Fibroblast of lung (primary cell): Measurements from ENCODE around the gene EPS8. TPM values are rescaled to one million over a fixed set of nuclear protein-coding genes. Genes with fewer than 3 reads are reported as not detected.

Experiments
- DNase-seq, 2 donors: peaks; one replicate each; pipeline versions ENCODE4 v3.0.0 to v3.0.0-alpha.2; 2010; ENCODE audit warnings: low read depth in 2 of 2
- H2AFZ ChIP-seq: 2 replicates; pipeline ENCODE4 v1.5.1; 2012; ENCODE audit warnings: low read length, control low read depth, inconsistent platforms
- H3K27ac ChIP-seq: 2 replicates; pipeline ENCODE4 v1.5.1; 2011; ENCODE audit warnings: low read length, control low read depth; ENCODE audit not compliant: insufficient read depth
- H3K27me3 ChIP-seq: 2 replicates; pipeline ENCODE4 v1.5.1; 2011; ENCODE audit warnings: mild to moderate bottlenecking, low read length; ENCODE audit not compliant: control insufficient read depth, insufficient read depth
- H3K36me3 ChIP-seq: 2 replicates; pipeline ENCODE4 v1.5.1; 2011; ENCODE audit warnings: low read length; ENCODE audit not compliant: control insufficient read depth, insufficient read depth
- H3K4me1 ChIP-seq: 2 replicates; pipeline ENCODE4 v1.5.1; 2011; ENCODE audit warnings: low read length; ENCODE audit not compliant: control insufficient read depth, insufficient read depth; ENCODE audit errors: extremely low read depth
- H3K4me2 ChIP-seq: 2 replicates; pipeline ENCODE4 v1.5.1; 2011; ENCODE audit warnings: low read length, control low read depth; ENCODE audit not compliant: insufficient read depth; ENCODE audit errors: extremely low read depth
- H3K4me3 ChIP-seq, 4 experiments: fragments of 200-600 bp in 1 of 4; sonication (generic) in 1 of 4; replicated peaks in 1 of 4; 2 replicates each; pipeline ENCODE4 v1.5.1; 2011 to 2016; ENCODE audit warnings: low read length in 4 of 4, low read depth in 3 of 4, mild to moderate bottlenecking in 3 of 4, control low read depth in 2 of 4, inconsistent platforms in 1 of 4, mixed read lengths in 1 of 4; ENCODE audit not compliant: insufficient read depth in 1 of 4; ENCODE audit errors: control extremely low read depth in 1 of 4
- H3K79me2 ChIP-seq: 2 replicates; pipeline ENCODE4 v1.5.1; 2012; ENCODE audit warnings: mild to moderate bottlenecking, low read length, inconsistent platforms; ENCODE audit not compliant: control insufficient read depth, insufficient read depth
- H3K9ac ChIP-seq: 2 replicates; pipeline ENCODE4 v1.5.1; 2011; ENCODE audit warnings: mild to moderate bottlenecking, low read length, control low read depth; ENCODE audit not compliant: insufficient read depth
- H3K9me3 ChIP-seq: 2 replicates; pipeline ENCODE4 v1.5.1; 2012; ENCODE audit warnings: low read depth, low read length; ENCODE audit not compliant: control insufficient read depth, insufficient read depth
- H4K20me1 ChIP-seq: 2 replicates; pipeline ENCODE4 v1.5.1; 2011; ENCODE audit warnings: low read length; ENCODE audit not compliant: control insufficient read depth, insufficient read depth; ENCODE audit errors: extremely low read depth
- CTCF ChIP-seq, 2 donors: IDR thresholded peaks in 1 of 2; conservative IDR thresholded peaks in 1 of 2; 1 replicate in 1 of 2; 2 replicates in 1 of 2; pipeline ENCODE4 v1.5.1; 2011 to 2012; ENCODE audit warnings: low read length in 2 of 2, control low read depth in 1 of 2, inconsistent platforms in 1 of 2, low read depth in 1 of 2, mild to moderate bottlenecking in 1 of 2
- EZH2 ChIP-seq: IDR thresholded peaks from 2 replicates; pipeline ENCODE4 v1.5.1; 2012; ENCODE audit warnings: low read length, control low read depth, mild to moderate bottlenecking; ENCODE audit errors: missing control alignments
- polyA plus RNA-seq, 2 donors: library from polyadenylated mRNA; depleted of rRNA in 1 of 2; stranded (reverse) in 1 of 2; unstranded in 1 of 2; fragments of >200 nt; gene quantifications; 2 replicates each; pipeline ENCODE4 v1.2.1, GENCODE V29; 2011 to 2012; ENCODE audit warnings: missing spikeins in 1 of 2
- total RNA-seq: library from RNA; depleted of rRNA; stranded (reverse); fragments of >200 nt; gene quantifications from 2 replicates; pipeline ENCODE4 v1.2.1, GENCODE V29; 2014

The EPS8 gene
- total and polyA plus RNA-seq, 2 donors (not counting 1 experiment from before 2014, with no cell fraction given): 96.3 to 108 TPM

GRCh38 chr12:15633201-15633600 is 156.0 kb downstream of the EPS8 start:
- Histone ChIP-seq H3K9ac (no peak overlapping the region), H3K27ac (no peak overlapping the region)
- DNase-seq: peak in 1 of 2 donors; percentile 61

GRCh38 chr12:15632708-15633107 is 156.5 kb downstream of the EPS8 start:
- Histone ChIP-seq H3K4me3 (no peak overlapping the region), H3K27ac (no peak overlapping the region), H3K36me3 (no peaks in the 10 kb centered on the region), H3K27me3 (no peaks in the 10 kb centered on the region), H3K79me2 (no peaks in the 10 kb centered on the region), H3K9me3 (no peaks in the 10 kb centered on the region), H3K9ac (no peak overlapping the region), H2AFZ (no peak overlapping the region), H3K4me2 (no peak overlapping the region), H4K20me1 (no peaks in the 10 kb centered on the region), H3K4me1 (peaks cover 20% of the 10 kb centered on the region)
- peak in 1 of 2 donors; percentile 52 for DNase-seq
- TF ChIP-seq CTCF (conservative IDR thresholded peaks at IDR 0.05 in 1 of 2, IDR thresholded peaks at IDR 0.05 in 1 of 2; ENCODE audit: low read depth in 1 of 2, low read length in 2 of 2) (no peak), EZH2 (no peak)

More at GRCh38 chr12:15633201-15633600, 156.0 kb downstream of the EPS8 start:
- H3K4me1 ChIP-seq: peaks cover 21% of the 10 kb centered on the region
- TF ChIP-seq EZH2 (no peak), CTCF (conservative IDR thresholded peaks at IDR 0.05 in 1 of 2, IDR thresholded peaks at IDR 0.05 in 1 of 2; ENCODE audit: low read depth in 1 of 2, low read length in 2 of 2) (no peak)
- no peaks in the 10 kb centered on the region for H4K20me1 ChIP-seq
- no peaks in the 10 kb centered on the region for H3K79me2 ChIP-seq
- no peak overlapping the region for H3K4me2 ChIP-seq
- no peaks in the 10 kb centered on the region for H3K27me3 ChIP-seq
- no peaks in the 10 kb centered on the region for H3K36me3 ChIP-seq
- no peaks in the 10 kb centered on the region for H3K9me3 ChIP-seq
- H2AFZ ChIP-seq: no peak overlapping the region
- H3K4me3 ChIP-seq: no peak overlapping the region

- Histone ChIP-seq H3K27me3 (no peaks in the 10 kb centered on the region), H3K9me3 (no peaks in the 10 kb centered on the region), H3K27ac (peak overlapping the region; percentile 86), H3K79me2 (no peaks in the 10 kb centered on the region), H3K4me3 (no peak overlapping the region), H3K4me2 (no peak overlapping the region), H3K4me1 (peaks cover 19% of the 10 kb centered on the region), H4K20me1 (no peaks in the 10 kb centered on the region), H2AFZ (no peak overlapping the region), H3K36me3 (no peaks in the 10 kb centered on the region), H3K9ac (no peak overlapping the region)
- DNase-seq: no peak
- TF ChIP-seq CTCF (conservative IDR thresholded peaks at IDR 0.05 in 1 of 2, IDR thresholded peaks at IDR 0.05 in 1 of 2; ENCODE audit: low read depth in 1 of 2, low read length in 2 of 2) (no peak), EZH2 (no peak)
Observed at GRCh38 chr12:15631007-15631715, 158.0 kb downstream of the EPS8 start.
